GM10266 (cell line): ENCODE measurements around the gene ATG9A.

Source experiments
- DNase-seq: peaks from one replicate; pipeline ENCODE4 v3.0.0; 2012; ENCODE audit errors: extremely low spot score
- CTCF ChIP-seq: IDR thresholded peaks from 2 replicates; pipeline ENCODE4 v1.5.1; 2012; ENCODE audit warnings: mild to moderate bottlenecking, low read depth; ENCODE audit not compliant: control insufficient read depth, insufficient read depth; ENCODE audit errors: missing control alignments

Gene ATG9A

DNA sequence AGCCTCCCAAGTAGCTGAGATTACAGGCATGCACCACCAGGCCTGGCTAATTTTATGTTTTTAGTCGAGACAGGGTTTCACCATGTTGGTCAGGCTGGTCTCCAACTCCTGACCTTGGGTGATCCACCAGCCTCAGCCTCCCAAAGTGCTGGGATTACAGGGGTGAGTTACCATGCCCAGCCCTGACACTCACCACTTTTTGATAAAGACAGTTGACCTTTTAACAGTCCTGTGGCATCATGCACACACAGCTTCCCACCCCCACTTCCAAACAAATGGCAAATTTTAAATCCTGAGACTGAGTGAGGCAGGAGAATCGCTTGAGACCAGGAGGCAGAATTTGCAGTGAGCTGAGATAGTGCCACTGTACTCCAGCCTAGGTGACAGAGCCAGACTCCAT lies 43.6 kb upstream of the ATG9A start:
- DNase-seq: no peak
- no peak for TF ChIP-seq CTCF

GRCh38 chr2:219272356-219272755 lies 42.9 kb upstream of the ATG9A start:
- no peak for TF ChIP-seq CTCF
- no peak for DNase-seq

DNA sequence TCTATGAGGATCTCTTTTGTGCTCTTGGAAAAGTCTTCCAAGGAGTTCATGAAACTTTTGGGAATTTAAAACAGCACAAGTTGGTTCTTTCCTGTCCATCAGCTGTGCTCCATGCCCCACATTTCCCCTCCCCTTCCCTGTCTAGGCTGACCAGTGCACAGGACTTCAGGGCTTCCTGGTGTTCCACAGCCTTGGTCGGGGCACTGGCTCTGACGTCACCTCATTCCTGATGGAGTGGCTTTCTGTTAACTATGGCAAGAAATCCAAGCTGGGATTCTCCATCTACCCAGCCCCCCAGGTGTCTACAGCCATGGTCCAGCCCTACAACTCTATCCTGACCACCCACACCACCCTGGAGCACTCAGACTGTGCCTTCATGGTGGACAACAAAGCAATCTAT lies 41.6 kb upstream of the ATG9A start:
- DNase-seq: no peak
- TF ChIP-seq CTCF: no peak

GRCh38 chr2:219270055-219270372 lies 40.6 kb upstream of the ATG9A start:
- DNase-seq: no peak
- TF ChIP-seq CTCF: no peak

- no peak for DNase-seq
- TF ChIP-seq CTCF: no peak
Measured at GRCh38 chr2:219269362-219270054, 40.1 kb upstream of the ATG9A start.

GRCh38 chr2:219268294-219268693 lies 38.9 kb upstream of the ATG9A start:
- no peak for DNase-seq
- no peak for TF ChIP-seq CTCF

DNA sequence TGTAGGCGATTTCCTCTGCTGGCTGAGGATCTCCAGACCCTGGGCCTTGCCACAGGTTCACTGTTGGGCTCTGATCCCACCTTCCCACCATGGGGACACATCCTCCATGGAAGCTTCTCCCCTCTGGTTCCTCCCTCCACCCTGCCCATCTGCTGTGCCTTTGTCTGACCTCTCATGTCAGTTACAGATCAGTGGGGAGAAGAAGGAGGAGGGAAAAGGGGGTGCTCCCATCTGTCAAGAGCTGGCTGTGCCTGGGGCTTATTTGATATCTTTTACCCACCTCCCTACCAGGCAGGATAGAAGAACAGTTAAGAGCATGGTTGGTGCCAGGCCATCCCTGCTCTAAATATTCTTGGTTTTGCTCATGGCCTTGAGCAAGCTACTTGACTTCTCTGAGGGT lies 37.5 kb upstream of the ATG9A start:
- no peak for DNase-seq

More for the DNA sequence above, 37.5 kb upstream of the ATG9A start:
- no peak for TF ChIP-seq CTCF
